H9 (cell line): ENCODE measurements around the gene SYTL5. TPM values are rescaled to one million over a fixed set of nuclear protein-coding genes. Genes with fewer than 3 reads are reported as not detected.

Experiments
- DNase-seq: peaks from one replicate; pipeline ENCODE4 v3.0.0-alpha.2; 2017
- H2AFZ ChIP-seq: one replicate; pipeline ENCODE4 v1.6.1; 2013; ENCODE audit warnings: mild to moderate bottlenecking, low read length, control low read depth, moderate library complexity
- H2AK5ac ChIP-seq: 2 replicates; pipeline ENCODE4 v1.6.1; 2013; ENCODE audit warnings: low read length, control low read depth, mixed read lengths; ENCODE audit not compliant: insufficient read length
- H2BK120ac ChIP-seq: one replicate; pipeline ENCODE4 v1.6.1; 2013; ENCODE audit warnings: low read depth, mild to moderate bottlenecking, low read length, control low read depth, inconsistent platforms; ENCODE audit not compliant: poor library complexity, severe bottlenecking
- H2BK12ac ChIP-seq: 2 replicates; pipeline ENCODE4 v1.6.1; 2013; ENCODE audit warnings: low read length, control low read depth, mixed read lengths, low read depth; ENCODE audit not compliant: insufficient read length
- H2BK15ac ChIP-seq: 2 replicates; pipeline ENCODE4 v1.6.1; 2013; ENCODE audit warnings: low read depth, low read length, control low read depth
- H2BK20ac ChIP-seq: one replicate; pipeline ENCODE4 v1.6.1; 2013; ENCODE audit warnings: low read depth, mild to moderate bottlenecking, low read length, control low read depth, inconsistent platforms; ENCODE audit not compliant: poor library complexity, severe bottlenecking
- H2BK5ac ChIP-seq: 2 replicates; pipeline ENCODE4 v1.6.1; 2013; ENCODE audit warnings: low read length, control low read depth, mixed read lengths; ENCODE audit not compliant: insufficient read length
- H3K14ac ChIP-seq: 2 replicates; pipeline ENCODE4 v1.6.1; 2013; ENCODE audit warnings: low read length, control low read depth; ENCODE audit not compliant: insufficient read depth
- H3K18ac ChIP-seq: 2 replicates; pipeline ENCODE4 v1.6.1; 2013; ENCODE audit warnings: low read depth, mild to moderate bottlenecking, mixed read lengths, low read length, control low read depth; ENCODE audit not compliant: insufficient read length
- H3K23ac ChIP-seq: 2 replicates; pipeline ENCODE4 v1.6.1; 2013; ENCODE audit warnings: low read length, control low read depth, mixed read lengths, low read depth; ENCODE audit not compliant: insufficient read length
- H3K23me2 ChIP-seq: 2 replicates; pipeline ENCODE4 v1.6.1; 2013; ENCODE audit warnings: low read depth, mild to moderate bottlenecking, mixed read lengths, low read length, control low read depth; ENCODE audit not compliant: insufficient read length, poor library complexity, severe bottlenecking
- H3K27ac ChIP-seq: 2 replicates; pipeline ENCODE4 v1.5.1; 2013; ENCODE audit warnings: low read length, control low read depth, mixed read lengths, low read depth; ENCODE audit not compliant: insufficient read length
- H3K27me3 ChIP-seq: 2 replicates; pipeline ENCODE4 v1.6.1; 2013; ENCODE audit warnings: low read length, control low read depth, inconsistent platforms; ENCODE audit not compliant: insufficient read depth
- H3K4ac ChIP-seq: 2 replicates; pipeline ENCODE4 v1.6.1; 2013; ENCODE audit warnings: low read depth, mild to moderate bottlenecking, control low read depth, inconsistent platforms, low read length, moderate library complexity
- H3K4me1 ChIP-seq: 2 replicates; pipeline ENCODE4 v1.6.1; 2013; ENCODE audit warnings: low read length, control low read depth, inconsistent platforms; ENCODE audit not compliant: insufficient read depth
- H3K4me2 ChIP-seq: 2 replicates; pipeline ENCODE4 v1.6.1; 2013; ENCODE audit warnings: low read length, control low read depth, mixed read lengths; ENCODE audit not compliant: insufficient read length, insufficient read depth
- H3K56ac ChIP-seq: 2 replicates; pipeline ENCODE4 v1.6.1; 2013; ENCODE audit warnings: low read depth, mild to moderate bottlenecking, mixed read lengths, low read length, control low read depth; ENCODE audit not compliant: insufficient read length
- H3K79me1 ChIP-seq: 2 replicates; pipeline ENCODE4 v1.6.1; 2013; ENCODE audit warnings: low read depth, mild to moderate bottlenecking, moderate library complexity, low read length, control low read depth, inconsistent platforms; ENCODE audit not compliant: insufficient read depth, poor library complexity, severe bottlenecking
- H3K79me2 ChIP-seq: 2 replicates; pipeline ENCODE4 v1.6.1; 2013; ENCODE audit warnings: low read length, control low read depth, inconsistent platforms; ENCODE audit not compliant: insufficient read depth
- H3K9ac ChIP-seq: 2 replicates; pipeline ENCODE4 v1.6.1; 2013; ENCODE audit warnings: low read length, control low read depth, mixed read lengths; ENCODE audit not compliant: insufficient read length; ENCODE audit errors: extremely low read depth
- H3K9me3 ChIP-seq: one replicate; pipeline ENCODE4 v1.6.1; 2013; ENCODE audit warnings: low read depth, low read length, inconsistent platforms; ENCODE audit not compliant: control insufficient read depth
- H3T11ph ChIP-seq: one replicate; pipeline ENCODE4 v1.6.1; 2013; ENCODE audit warnings: mild to moderate bottlenecking, low read length, control low read depth, inconsistent platforms
- H4K20me1 ChIP-seq: one replicate; pipeline ENCODE4 v1.6.1; 2013; ENCODE audit not compliant: control insufficient read depth, insufficient read length, insufficient read depth
- H4K5ac ChIP-seq: 2 replicates; pipeline ENCODE4 v1.6.1; 2013; ENCODE audit warnings: low read depth, mild to moderate bottlenecking, mixed read lengths, low read length, control low read depth; ENCODE audit not compliant: insufficient read length
- H4K8ac ChIP-seq: replicated peaks from 2 replicates; pipeline ENCODE4 v1.6.1; 2013; ENCODE audit warnings: low read length, control low read depth, mixed read lengths, low read depth; ENCODE audit not compliant: insufficient read length
- H4K91ac ChIP-seq: 2 replicates; pipeline ENCODE4 v1.6.1; 2013; ENCODE audit warnings: low read depth, mild to moderate bottlenecking, moderate library complexity, mixed read lengths, low read length, control low read depth; ENCODE audit not compliant: insufficient read length
- H3K27ac Mint-ChIP-seq, 3 experiments: 2 replicates in 2 of 3; 3 replicates in 1 of 3; pipeline ENCODE4 v1.8.0; 2020 to 2021; ENCODE audit warnings: mixed read lengths in 3 of 3, mild to moderate bottlenecking in 1 of 3, moderate library complexity in 1 of 3
- H3K27me3 Mint-ChIP-seq: 2 replicates; pipeline ENCODE4 v1.8.0; 2021; ENCODE audit warnings: low read depth, mild to moderate bottlenecking, moderate library complexity, mixed read lengths
- H3K36me3 Mint-ChIP-seq, 3 experiments: 2 replicates in 2 of 3; 3 replicates in 1 of 3; pipeline ENCODE4 v1.8.0; 2020 to 2021; ENCODE audit warnings: low read depth in 3 of 3, mixed read lengths in 3 of 3; ENCODE audit not compliant: insufficient read depth in 1 of 3
- H3K4me1 Mint-ChIP-seq, 2 experiments: 2 replicates each; pipeline ENCODE4 v1.8.0; 2020; ENCODE audit warnings: mixed read lengths in 2 of 2
- H3K4me3 Mint-ChIP-seq, 2 experiments: 2 replicates in 1 of 2; 3 replicates in 1 of 2; pipeline ENCODE4 v1.8.0; 2020 to 2021; ENCODE audit warnings: mild to moderate bottlenecking in 2 of 2, mixed read lengths in 2 of 2, moderate library complexity in 1 of 2
- H3K9me3 Mint-ChIP-seq, 2 experiments: 2 replicates in 1 of 2; 3 replicates in 1 of 2; pipeline ENCODE4 v1.8.0; 2020; ENCODE audit warnings: mild to moderate bottlenecking in 2 of 2, mixed read lengths in 2 of 2, moderate library complexity in 1 of 2
- WGBS: extraction: QIAGEN DNeasy Blood & Tissue Kit; methylation state at CpG from one replicate; pipeline ENCODE4 v1.1.7; 2013; ENCODE audit warnings: missing lambda C conversion rate, low lambda C conversion rate, mixed read lengths; ENCODE audit not compliant: insufficient read length; ENCODE audit errors: extremely low coverage; 5-methylcytosine and 5-hydroxymethylcytosine counted together
- total RNA-seq: library from RNA; stranded (reverse); gene quantifications from 2 replicates; pipeline ENCODE4 v1.2.1, GENCODE V29; 2021
- TF ChIP-seq, protein P1 (sequence below): fragments of 200-600 bp; sonication (generic); conservative IDR thresholded peaks from 3 replicates; pipeline ENCODE4 v1.8.0; 2021; ENCODE audit warnings: antibody characterized with exemption, mild to moderate bottlenecking

Gene SYTL5
- total RNA-seq, 1 experiment from 2014 or later, result 0.15 TPM

DNA sequence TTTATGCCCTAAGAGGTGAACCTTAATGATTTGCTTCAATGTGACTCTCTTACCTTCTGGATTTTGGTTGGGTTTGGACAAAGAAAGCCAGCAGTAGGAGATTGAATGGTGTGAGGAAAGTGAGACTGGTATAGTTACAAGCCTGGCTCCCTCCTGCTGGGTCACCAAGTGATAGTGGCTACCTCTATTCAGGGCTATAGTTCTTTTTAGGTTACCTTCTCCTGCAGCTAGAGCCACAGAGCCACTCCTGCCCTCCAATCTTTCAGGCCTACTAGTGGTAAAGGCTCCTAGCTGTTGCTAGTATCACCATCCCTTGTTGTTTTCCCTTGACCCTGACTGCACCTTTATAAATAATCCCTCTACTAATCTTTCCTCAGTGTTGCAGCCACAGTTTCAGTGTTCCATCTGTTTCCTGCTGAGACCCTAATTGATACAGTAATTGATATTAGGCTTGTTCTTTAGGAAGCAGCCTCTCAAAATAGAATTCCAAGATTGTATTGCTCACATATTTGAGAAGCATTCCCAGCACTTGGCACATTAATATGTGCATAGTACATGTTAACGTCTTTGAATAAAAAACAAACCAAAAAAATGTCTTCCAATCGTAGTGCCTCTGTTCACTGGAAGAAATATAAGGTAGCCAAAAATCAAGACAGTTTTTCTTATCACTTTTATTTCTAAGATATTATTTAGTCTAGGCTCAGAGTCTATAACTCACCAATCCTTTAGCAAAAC is 132.0 kb downstream of the SYTL5 start:
- Histone ChIP-seq H3K27me3 (no peaks in the 10 kb centered on the region), H3K79me1 (no peaks in the 10 kb centered on the region), H3T11ph (no peak overlapping the region), H2BK12ac (no peak overlapping the region), H2BK15ac (no peak overlapping the region), H3K79me2 (no peaks in the 10 kb centered on the region), H3K9me3 (no peaks in the 10 kb centered on the region), H4K20me1 (no peaks in the 10 kb centered on the region), H2BK5ac (no peak overlapping the region), H2BK20ac (no peak overlapping the region), H3K23ac (no peak overlapping the region), H3K14ac (no peak overlapping the region), H3K4me1 (no peaks in the 10 kb centered on the region), H4K91ac (no peak overlapping the region), H3K18ac (no peak overlapping the region), H4K8ac (no peak overlapping the region), H3K9ac (no peak overlapping the region), H3K4ac (no peak overlapping the region), H3K27ac (no peak overlapping the region), H2AK5ac (no peak overlapping the region), H2BK120ac (no peak overlapping the region), H3K4me2 (no peak overlapping the region), H4K5ac (no peak overlapping the region), H3K23me2 (no peaks in the 10 kb centered on the region), H2AFZ (no peak overlapping the region), H3K56ac (no peak overlapping the region)
- H3K27ac Mint-ChIP-seq, result no peak overlapping the region
- no CpG with 5 or more reads among the region's 2 CpGs for WGBS
- peaks cover 5 to 9% of the 10 kb centered on the region in 2 experiments; a peak in 3 of 4 replicates for H3K4me1 Mint-ChIP-seq
- no peaks in the 10 kb centered on the region for H3K27me3 Mint-ChIP-seq
- TF ChIP-seq, protein P1, sequence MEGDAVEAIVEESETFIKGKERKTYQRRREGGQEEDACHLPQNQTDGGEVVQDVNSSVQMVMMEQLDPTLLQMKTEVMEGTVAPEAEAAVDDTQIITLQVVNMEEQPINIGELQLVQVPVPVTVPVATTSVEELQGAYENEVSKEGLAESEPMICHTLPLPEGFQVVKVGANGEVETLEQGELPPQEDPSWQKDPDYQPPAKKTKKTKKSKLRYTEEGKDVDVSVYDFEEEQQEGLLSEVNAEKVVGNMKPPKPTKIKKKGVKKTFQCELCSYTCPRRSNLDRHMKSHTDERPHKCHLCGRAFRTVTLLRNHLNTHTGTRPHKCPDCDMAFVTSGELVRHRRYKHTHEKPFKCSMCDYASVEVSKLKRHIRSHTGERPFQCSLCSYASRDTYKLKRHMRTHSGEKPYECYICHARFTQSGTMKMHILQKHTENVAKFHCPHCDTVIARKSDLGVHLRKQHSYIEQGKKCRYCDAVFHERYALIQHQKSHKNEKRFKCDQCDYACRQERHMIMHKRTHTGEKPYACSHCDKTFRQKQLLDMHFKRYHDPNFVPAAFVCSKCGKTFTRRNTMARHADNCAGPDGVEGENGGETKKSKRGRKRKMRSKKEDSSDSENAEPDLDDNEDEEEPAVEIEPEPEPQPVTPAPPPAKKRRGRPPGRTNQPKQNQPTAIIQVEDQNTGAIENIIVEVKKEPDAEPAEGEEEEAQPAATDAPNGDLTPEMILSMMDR, result no peak
- H3K9me3 Mint-ChIP-seq, result peaks cover 57 to 61% of the 10 kb centered on the region in 2 experiments
- no peak for DNase-seq
- H3K4me3 Mint-ChIP-seq, result no peak overlapping the region
- H3K36me3 Mint-ChIP-seq, result no peaks in the 10 kb centered on the region
